Thyroid gland (tissue), 4 donors: ENCODE data around the gene SDHAF4.

ENCODE experiments used
- CTCF ChIP-seq, 6 experiments: fragments of 200-600 bp in 3 of 6; fragments of 450-650 bp in 3 of 6; sonication (generic) in 3 of 6; IDR thresholded peaks; one replicate each; pipeline ENCODE4 v1.5.1; 2016 to 2019; ENCODE audit warnings: antibody characterized with exemption in 6 of 6, mild to moderate bottlenecking in 2 of 6, inconsistent platforms in 1 of 6, moderate library complexity in 1 of 6
- POLR2A ChIP-seq, 2 donors: fragments of 450-650 bp; IDR thresholded peaks; one replicate each; pipeline ENCODE4 v1.6.1; 2017; ENCODE audit warnings: antibody characterized with exemption in 2 of 2, mild to moderate bottlenecking in 2 of 2, moderate library complexity in 1 of 2

DNA sequence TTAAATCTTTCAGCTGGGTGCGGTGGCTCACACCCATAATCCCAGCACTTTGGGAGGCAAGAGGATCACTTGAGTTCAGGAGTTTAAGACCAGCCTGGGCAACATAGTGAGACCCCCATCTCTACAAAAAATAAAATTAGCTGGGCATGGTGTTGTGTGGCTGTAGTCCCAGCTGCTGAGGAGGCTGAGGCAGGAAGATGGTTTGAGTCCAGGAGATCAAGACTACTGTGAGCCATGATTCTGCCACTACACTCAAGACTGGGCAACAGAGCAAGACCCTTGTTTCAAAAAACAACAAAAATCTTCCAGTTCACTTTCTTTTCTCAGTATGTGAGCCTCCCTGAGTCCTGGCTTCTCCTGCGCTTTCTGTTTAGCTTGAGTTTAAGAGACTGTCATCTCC lies 7.9 kb downstream of the SDHAF4 start:
- TF ChIP-seq CTCF (IDR thresholded peaks at IDR 0.05) = no peak
- TF ChIP-seq POLR2A (IDR thresholded peaks at IDR 0.05) = no peak
